ENCODE measurements around the gene ZNF217. TPM values are rescaled to one million over a fixed set of nuclear protein-coding genes. Genes with fewer than 3 reads are reported as not detected.
"Not testable (repeated sequence)": the region's sequence is repeated elsewhere in the genome, so short reads cannot be mapped to it uniquely, and the experiment has no call there.

The ZNF217 gene
- total RNA-seq, 1 experiment from 2014 or later = 33.8 TPM

GRCh38 chr20:53629436-53629835 is 35.8 kb upstream of the ZNF217 start (continued):
- TF ChIP-seq CEBPB (IDR thresholded peaks at IDR 0.05; ENCODE audit: low read depth) (no peak), POLR2AphosphoS5 (IDR thresholded peaks at IDR 0.05; ENCODE audit: low read depth, low read length) (no peak), RAD21 (IDR thresholded peaks at IDR 0.05; ENCODE audit: low read depth) (no peak), EZH2 (IDR thresholded peaks at IDR 0.05) (no peak), ELF1 (IDR thresholded peaks at IDR 0.05; ENCODE audit: borderline replicate concordance, low read depth) (no peak)

GRCh38 chr20:53628758-53629157 is 35.1 kb upstream of the ZNF217 start:
- intact Hi-C loops (cut with micrococcal nuclease); H2AFZ ChIP-seq (ENCODE audit: low read depth, low read length, poor library complexity, severe bottlenecking); H3K4me2 ChIP-seq (ENCODE audit: low read length); H3K79me2 ChIP-seq (ENCODE audit: insufficient read depth, low read length); RAD21 ChIA-PET (ENCODE audit: low non-redundant PET in 1 of 2, low total read pairs in 2 of 2, uncharacterized antibody in 2 of 2, unreplicated experiment in 2 of 2); H3K4me3 ChIP-seq (replicated peaks in 1 of 2; ENCODE audit: low read depth in 1 of 2, low read length in 2 of 2); H3K27me3 ChIP-seq (ENCODE audit: insufficient read depth, low read length); H3K27ac ChIP-seq (ENCODE audit: low read depth, low read length); H3K9ac ChIP-seq (ENCODE audit: low read length); H4K20me1 ChIP-seq (ENCODE audit: insufficient read depth); H3K9me2 ChIP-seq (ENCODE audit: insufficient read depth); DNase-seq (ENCODE audit: low read depth, low spot score); H3K36me3 ChIP-seq (ENCODE audit: control insufficient read depth in 1 of 2, insufficient read depth in 2 of 2, low read length in 2 of 2); POLR2A ChIA-PET; CTCF ChIA-PET; BruUV-seq (replicated peaks); H3K9me3 ChIP-seq (ENCODE audit: control insufficient read depth in 1 of 2, insufficient read depth in 1 of 2, low read depth in 1 of 2, low read length in 2 of 2); ATAC-seq: not testable (repeated sequence)
- H3K4me1 ChIP-seq (ENCODE audit: control insufficient read depth in 1 of 2, insufficient read depth in 2 of 2, low read length in 2 of 2) = peaks cover 9 to 13% of the 10 kb centered on the region in 2 experiments

- Histone ChIP-seq H3K4me1 (ENCODE audit: control insufficient read depth in 1 of 2, insufficient read depth in 2 of 2, low read length in 2 of 2) (peaks cover 15 to 20% of the 10 kb centered on the region in 2 experiments), H3K4me2 (ENCODE audit: low read length) (no peak overlapping the region), H3K9ac (ENCODE audit: low read length) (no peak overlapping the region), H3K4me3 (replicated peaks in 1 of 2; ENCODE audit: low read depth in 1 of 2, low read length in 2 of 2) (no peak overlapping the region), H3K79me2 (ENCODE audit: insufficient read depth, low read length) (no peaks in the 10 kb centered on the region), H3K9me2 (ENCODE audit: insufficient read depth) (no peaks in the 10 kb centered on the region), H3K27me3 (ENCODE audit: insufficient read depth, low read length) (no peaks in the 10 kb centered on the region), H3K9me3 (ENCODE audit: control insufficient read depth in 1 of 2, insufficient read depth in 1 of 2, low read depth in 1 of 2, low read length in 2 of 2) (no peaks in the 10 kb centered on the region), H3K27ac (ENCODE audit: low read depth, low read length) (no peak overlapping the region), H3K36me3 (ENCODE audit: control insufficient read depth in 1 of 2, insufficient read depth in 2 of 2, low read length in 2 of 2) (no peaks in the 10 kb centered on the region), H4K20me1 (ENCODE audit: insufficient read depth) (no peaks in the 10 kb centered on the region), H2AFZ (ENCODE audit: low read depth, low read length, poor library complexity, severe bottlenecking) (no peak overlapping the region)
- ATAC-seq (no peak), DNase-seq (ENCODE audit: low read depth, low spot score) (no peak)
- intact Hi-C loops (cut with micrococcal nuclease) = no loop called here
- POLR2A ChIA-PET = no interaction called here
- TF ChIP-seq POLR2AphosphoS5 (IDR thresholded peaks at IDR 0.05; ENCODE audit: low read depth, low read length) (no peak), CTCF (IDR thresholded peaks at IDR 0.05 in 2 of 3, conservative IDR thresholded peaks at IDR 0.05 in 1 of 3; ENCODE audit: borderline replicate concordance in 1 of 3, insufficient read depth in 1 of 3, low read depth in 2 of 3, low read length in 2 of 3) (no peak), CEBPB (IDR thresholded peaks at IDR 0.05; ENCODE audit: low read depth) (no peak), MAX (IDR thresholded peaks at IDR 0.05) (no peak)
- BruUV-seq (replicated peaks) = no TSS peak
- CTCF ChIA-PET = no interaction called here
- RAD21 ChIA-PET (ENCODE audit: low non-redundant PET in 1 of 2, low total read pairs in 2 of 2, uncharacterized antibody in 2 of 2, unreplicated experiment in 2 of 2) = no interaction called here
Observed at GRCh38 chr20:53628076-53628475, 34.4 kb upstream of the ZNF217 start.

GRCh38 chr20:53627001-53627400 is 33.4 kb upstream of the ZNF217 start:
- H3K27ac ChIP-seq (ENCODE audit: low read depth, low read length); H3K79me2 ChIP-seq (ENCODE audit: insufficient read depth, low read length); H3K27me3 ChIP-seq (ENCODE audit: insufficient read depth, low read length); H3K4me3 ChIP-seq (replicated peaks in 1 of 2; ENCODE audit: low read depth in 1 of 2, low read length in 2 of 2); ATAC-seq; H2AFZ ChIP-seq (ENCODE audit: low read depth, low read length, poor library complexity, severe bottlenecking); POLR2A ChIA-PET; H3K9me3 ChIP-seq (ENCODE audit: control insufficient read depth in 1 of 2, insufficient read depth in 1 of 2, low read depth in 1 of 2, low read length in 2 of 2); intact Hi-C loops (cut with micrococcal nuclease); RAD21 ChIA-PET (ENCODE audit: low non-redundant PET in 1 of 2, low total read pairs in 2 of 2, uncharacterized antibody in 2 of 2, unreplicated experiment in 2 of 2); H4K20me1 ChIP-seq (ENCODE audit: insufficient read depth); BruUV-seq (replicated peaks); DNase-seq (ENCODE audit: low read depth, low spot score); H3K36me3 ChIP-seq (ENCODE audit: control insufficient read depth in 1 of 2, insufficient read depth in 2 of 2, low read length in 2 of 2); H3K9ac ChIP-seq (ENCODE audit: low read length); H3K9me2 ChIP-seq (ENCODE audit: insufficient read depth); CTCF ChIA-PET; H3K4me2 ChIP-seq (ENCODE audit: low read length): not testable (repeated sequence)
- H3K4me1 ChIP-seq (ENCODE audit: control insufficient read depth in 1 of 2, insufficient read depth in 2 of 2, low read length in 2 of 2) = peaks cover 26 to 31% of the 10 kb centered on the region in 2 experiments
